Osteoblast (primary cell): ENCODE results near the gene CCDC28B. TPM values are rescaled to one million over a fixed set of nuclear protein-coding genes. Genes with fewer than 3 reads are reported as not detected.
A peak's percentile ranks its signal among the peaks of the same experiment; 100 is the strongest.

ENCODE experiments used
- DNase-seq: peaks from one replicate; pipeline ENCODE4 v3.0.0; 2011; ENCODE audit warnings: low spot score, mixed read lengths; ENCODE audit not compliant: insufficient read length; ENCODE audit errors: missing footprints
- H2AFZ ChIP-seq: 2 replicates; pipeline ENCODE4 v1.6.0; 2011; ENCODE audit warnings: mild to moderate bottlenecking, low read length
- H3K27ac ChIP-seq: 2 replicates; pipeline ENCODE4 v1.5.1; 2011; ENCODE audit warnings: mild to moderate bottlenecking, low read depth, low read length, moderate library complexity
- H3K27me3 ChIP-seq: 2 replicates; pipeline ENCODE4 v1.6.0; 2012; ENCODE audit warnings: mild to moderate bottlenecking, control low read depth, inconsistent platforms, low read length, moderate library complexity; ENCODE audit not compliant: insufficient read depth
- H3K36me3 ChIP-seq: 2 replicates; pipeline ENCODE4 v1.5.1; 2011; ENCODE audit warnings: mild to moderate bottlenecking, low read length, control low read depth, moderate library complexity; ENCODE audit not compliant: insufficient read depth
- H3K4me1 ChIP-seq: 2 replicates; pipeline ENCODE4 v1.5.1; 2011; ENCODE audit warnings: mild to moderate bottlenecking, low read length, control low read depth, moderate library complexity; ENCODE audit not compliant: insufficient read depth
- H3K4me2 ChIP-seq: 2 replicates; pipeline ENCODE4 v1.6.0; 2011; ENCODE audit warnings: mild to moderate bottlenecking, low read length; ENCODE audit not compliant: insufficient read depth
- H3K4me3 ChIP-seq: fragments of 200-600 bp; sonication (generic); 3 replicates; pipeline ENCODE4 v1.5.1; 2012; ENCODE audit warnings: mild to moderate bottlenecking, low read length, inconsistent platforms; ENCODE audit not compliant: insufficient read depth
- H3K79me2 ChIP-seq: 2 replicates; pipeline ENCODE4 v1.6.0; 2012; ENCODE audit warnings: mild to moderate bottlenecking, low read length, control low read depth, inconsistent platforms; ENCODE audit not compliant: insufficient read depth
- H3K9me3 ChIP-seq: 2 replicates; pipeline ENCODE4 v1.5.1; 2011; ENCODE audit warnings: low read depth, low read length, control low read depth
- H4K20me1 ChIP-seq: 2 replicates; pipeline ENCODE4 v1.6.0; 2012; ENCODE audit warnings: mild to moderate bottlenecking, low read length, control low read depth; ENCODE audit not compliant: insufficient read depth
- CTCF ChIP-seq: IDR thresholded peaks from 2 replicates; pipeline ENCODE4 v1.5.1; 2011; ENCODE audit warnings: mild to moderate bottlenecking, low read depth, low read length, moderate library complexity; ENCODE audit errors: extremely low read depth
- total RNA-seq: library from RNA; depleted of rRNA; stranded (reverse); fragments of >200 nt; gene quantifications from 2 replicates; pipeline ENCODE4 v1.2.3, GENCODE V29; 2012

CCDC28B gene
- total RNA-seq, 1 donor = 8.0 TPM

GRCh38 chr1:32250893-32251716, 50.7 kb downstream of the CCDC28B start, which contains the start of gene LCK:
Gene LCK, plus strand, starts transcription at chr1:32251265. Its CDS starts 23,065 bp downstream, at chr1:32274330.
- Histone ChIP-seq H4K20me1 (no peaks in the 10 kb centered on the region), H3K4me2 (no peak within 1 kb of the TSS), H3K79me2 (no peaks in the 10 kb centered on the region), H3K9me3 (no peaks in the 10 kb centered on the region), H2AFZ (no peak within 1 kb of the TSS), H3K4me1 (peaks cover 18% of the 10 kb centered on the region), H3K27me3 (peaks cover 4% of the 10 kb centered on the region), H3K4me3 (no peak within 1 kb of the TSS), H3K27ac (no peak within 1 kb of the TSS), H3K36me3 (no peaks in the 10 kb centered on the region)
- peak; percentile 76 for DNase-seq
- no peak for TF ChIP-seq CTCF

Other genes with a start within 250 kb of the CCDC28B start
- gene KHDRBS1, start 186.7 kb upstream of the CCDC28B start, total RNA-seq = 52.8 and 53.9 TPM in 2 replicates
- 4.7 and 5.6 TPM in 2 replicates for gene TMEM39B, start 127.7 kb upstream of the CCDC28B start, total RNA-seq
- 64.8 and 65.5 TPM in 2 replicates for gene KPNA6, start 92.5 kb upstream of the CCDC28B start, total RNA-seq
- 136 and 140 TPM in 2 replicates for gene TXLNA, start 20.9 kb upstream of the CCDC28B start, total RNA-seq
- gene IQCC, start 5.1 kb downstream of the CCDC28B start, total RNA-seq = 1.8 TPM in 2 replicates
- under 0.01 TPM in 1 of 2 replicates, not detected in the other for gene DCDC2B, start 8.5 kb downstream of the CCDC28B start, total RNA-seq
- gene TMEM234, start 21.8 kb downstream of the CCDC28B start, total RNA-seq = 21.5 and 24.2 TPM in 2 replicates
- 253 and 255 TPM in 2 replicates for gene EIF3I, start 21.8 kb downstream of the CCDC28B start, total RNA-seq
- 2.5 and 4.4 TPM in 2 replicates for gene FAM167B, start 46.6 kb downstream of the CCDC28B start, total RNA-seq
- gene LCK, start 50.7 kb downstream of the CCDC28B start, total RNA-seq = 0.29 TPM in 1 of 2 replicates, not detected in the other
- gene HDAC1, start 91.5 kb downstream of the CCDC28B start, total RNA-seq = 44.5 and 46.6 TPM in 2 replicates
- gene MARCKSL1, start 135.6 kb downstream of the CCDC28B start, total RNA-seq = 15.9 and 16.6 TPM in 2 replicates
- 1.8 and 2.5 TPM in 2 replicates for gene FAM229A, start 161.9 kb downstream of the CCDC28B start, total RNA-seq
- 1.5 and 1.8 TPM in 2 replicates for gene TSSK3, start 161.9 kb downstream of the CCDC28B start, total RNA-seq
- 68.0 and 69.0 TPM in 2 replicates for gene BSDC1, start 193.8 kb downstream of the CCDC28B start, total RNA-seq